GM23248 (cell line): ENCODE measurements around the gene ACADS.

Experiments used
- EZH2 ChIP-seq: fragments of 200-600 bp; sonication (generic); IDR thresholded peaks from 2 replicates; pipeline ENCODE4 v1.6.1; 2018; ENCODE audit warnings: antibody characterized with exemption, mild to moderate bottlenecking; ENCODE audit not compliant: insufficient read depth, poor library complexity, severe bottlenecking
- EZH2phosphoT487 ChIP-seq: fragments of 200-600 bp; sonication (generic); IDR thresholded peaks from 2 replicates; pipeline ENCODE4 v1.6.1; 2018; ENCODE audit warnings: antibody characterized with exemption, moderate library complexity, mild to moderate bottlenecking, low read depth; ENCODE audit not compliant: insufficient read depth

- TF ChIP-seq EZH2, result no peak
- no peak for TF ChIP-seq EZH2phosphoT487
Measured at GRCh38 chr12:120720987-120721801, 4.4 kb upstream of the ACADS start.
